HFFc6 (cell line): ENCODE data around the gene DAPP1. TPM values are rescaled to one million over a fixed set of nuclear protein-coding genes. Genes with fewer than 3 reads are reported as not detected.

ENCODE experiments used
- DNase-seq: peaks from one replicate; pipeline ENCODE4 v3.0.0-alpha.2; 2018
- H3K27ac Mint-ChIP-seq: 2 replicates; pipeline ENCODE4 v1.8.0; 2020; ENCODE audit warnings: mild to moderate bottlenecking, mixed read lengths
- H3K27me3 Mint-ChIP-seq: 2 replicates; pipeline ENCODE4 v1.8.0; 2021; ENCODE audit warnings: mild to moderate bottlenecking, moderate library complexity, mixed read lengths; ENCODE audit not compliant: insufficient read depth
- H3K36me3 Mint-ChIP-seq: 2 replicates; pipeline ENCODE4 v1.8.0; 2021; ENCODE audit warnings: low read depth, mixed read lengths
- H3K4me1 Mint-ChIP-seq: 2 replicates; pipeline ENCODE4 v1.8.0; 2020; ENCODE audit warnings: low read depth, mixed read lengths
- H3K4me3 Mint-ChIP-seq: 2 replicates; pipeline ENCODE4 v1.8.0; 2020; ENCODE audit warnings: mild to moderate bottlenecking, moderate library complexity, mixed read lengths
- H3K9me3 Mint-ChIP-seq: 2 replicates; pipeline ENCODE4 v1.8.0; 2020; ENCODE audit warnings: mild to moderate bottlenecking, mixed read lengths
- CTCF ChIP-seq: fragments of 200-600 bp; sonication (generic); IDR thresholded peaks from 2 replicates; pipeline ENCODE4 v1.5.0; 2021; ENCODE audit warnings: antibody characterized with exemption, mild to moderate bottlenecking
- total RNA-seq, 6 experiments: library from RNA; stranded (reverse); fragmentation: NEBNext Ultra II Directional; extraction: Animal tissue kit (Norgen Biotek cat#: 25700); gene quantifications; 2 replicates in 1 of 6; 3 replicates in 5 of 6; pipeline ENCODE4 v1.2.3, GENCODE V29; 2021

The DAPP1 gene
- total RNA-seq, 6 experiments from 2014 or later = not detected

- DNase-seq = no peak
- Mint-ChIP-seq H3K4me1 (peaks cover 30% of the 10 kb centered on the region), H3K27me3 (no peaks in the 10 kb centered on the region; the same call in 1 of the 2 replicates), H3K36me3 (peaks cover 4% of the 10 kb centered on the region; the same call in 1 of the 2 replicates), H3K4me3 (no peak overlapping the region), H3K27ac (peak overlapping the region; percentile 53), H3K9me3 (no peaks in the 10 kb centered on the region)
- no peak for TF ChIP-seq CTCF
Measured at GRCh38 chr4:99886146-99886545, 69.5 kb downstream of the DAPP1 start.

GRCh38 chr4:99887837-99888236, 71.2 kb downstream of the DAPP1 start:
- H3K4me3 Mint-ChIP-seq = no peak overlapping the region
- H3K4me1 Mint-ChIP-seq = peaks cover 42% of the 10 kb centered on the region
- peak overlapping the region; percentile 49; the same call in 1 of the 2 replicates for H3K27ac Mint-ChIP-seq
- DNase-seq = no peak
- no peak for TF ChIP-seq CTCF
- no peaks in the 10 kb centered on the region for H3K9me3 Mint-ChIP-seq
- H3K36me3 Mint-ChIP-seq = peaks cover 8% of the 10 kb centered on the region; the same call in 1 of the 2 replicates
- H3K27me3 Mint-ChIP-seq = no peaks in the 10 kb centered on the region; the same call in 1 of the 2 replicates

- Mint-ChIP-seq H3K27ac (no peak overlapping the region), H3K36me3 (peaks cover 25% of the 10 kb centered on the region; the same call in 1 of the 2 replicates), H3K4me3 (no peak overlapping the region), H3K9me3 (no peaks in the 10 kb centered on the region), H3K4me1 (peaks cover 59% of the 10 kb centered on the region), H3K27me3 (peaks cover 4% of the 10 kb centered on the region)
- DNase-seq = no peak
- no peak for TF ChIP-seq CTCF
Measured at GRCh38 chr4:99891351-99891750, 74.7 kb downstream of the DAPP1 start.

- Mint-ChIP-seq H3K36me3 (peaks cover 25% of the 10 kb centered on the region; the same call in 1 of the 2 replicates), H3K9me3 (no peaks in the 10 kb centered on the region), H3K4me1 (peaks cover 49% of the 10 kb centered on the region), H3K27ac (peak overlapping the region; percentile 96), H3K27me3 (peaks cover 4% of the 10 kb centered on the region; the same call in 1 of the 2 replicates), H3K4me3 (peak overlapping the region; percentile 99)
- no peak for TF ChIP-seq CTCF
- no peak for DNase-seq
Measured at GRCh38 chr4:99893029-99893428, 76.4 kb downstream of the DAPP1 start.

- H3K27me3 Mint-ChIP-seq = peaks cover 4% of the 10 kb centered on the region; the same call in 1 of the 2 replicates
- H3K4me3 Mint-ChIP-seq = peak overlapping the region; percentile 99
- peaks cover 45% of the 10 kb centered on the region for H3K4me1 Mint-ChIP-seq
- H3K27ac Mint-ChIP-seq = peak overlapping the region; percentile 96
- H3K36me3 Mint-ChIP-seq = peaks cover 25% of the 10 kb centered on the region; the same call in 1 of the 2 replicates
- H3K9me3 Mint-ChIP-seq = no peaks in the 10 kb centered on the region
- DNase-seq = no peak
- no peak for TF ChIP-seq CTCF
Measured at GRCh38 chr4:99893839-99894160, 77.2 kb downstream of the DAPP1 start.
